H9 (cell line): ENCODE data around the gene OSBP2. TPM values are rescaled to one million over a fixed set of nuclear protein-coding genes. Genes with fewer than 3 reads are reported as not detected.

Source experiments
- DNase-seq: peaks from one replicate; pipeline ENCODE4 v3.0.0-alpha.2; 2017
- H2AFZ ChIP-seq: one replicate; pipeline ENCODE4 v1.6.1; 2013; ENCODE audit warnings: mild to moderate bottlenecking, low read length, control low read depth, moderate library complexity
- H2AK5ac ChIP-seq: 2 replicates; pipeline ENCODE4 v1.6.1; 2013; ENCODE audit warnings: low read length, control low read depth, mixed read lengths; ENCODE audit not compliant: insufficient read length
- H2BK120ac ChIP-seq: one replicate; pipeline ENCODE4 v1.6.1; 2013; ENCODE audit warnings: low read depth, mild to moderate bottlenecking, low read length, control low read depth, inconsistent platforms; ENCODE audit not compliant: poor library complexity, severe bottlenecking
- H2BK12ac ChIP-seq: 2 replicates; pipeline ENCODE4 v1.6.1; 2013; ENCODE audit warnings: low read length, control low read depth, mixed read lengths, low read depth; ENCODE audit not compliant: insufficient read length
- H2BK15ac ChIP-seq: 2 replicates; pipeline ENCODE4 v1.6.1; 2013; ENCODE audit warnings: low read depth, low read length, control low read depth
- H2BK20ac ChIP-seq: one replicate; pipeline ENCODE4 v1.6.1; 2013; ENCODE audit warnings: low read depth, mild to moderate bottlenecking, low read length, control low read depth, inconsistent platforms; ENCODE audit not compliant: poor library complexity, severe bottlenecking
- H2BK5ac ChIP-seq: 2 replicates; pipeline ENCODE4 v1.6.1; 2013; ENCODE audit warnings: low read length, control low read depth, mixed read lengths; ENCODE audit not compliant: insufficient read length
- H3K14ac ChIP-seq: 2 replicates; pipeline ENCODE4 v1.6.1; 2013; ENCODE audit warnings: low read length, control low read depth; ENCODE audit not compliant: insufficient read depth
- H3K18ac ChIP-seq: 2 replicates; pipeline ENCODE4 v1.6.1; 2013; ENCODE audit warnings: low read depth, mild to moderate bottlenecking, mixed read lengths, low read length, control low read depth; ENCODE audit not compliant: insufficient read length
- H3K23ac ChIP-seq: 2 replicates; pipeline ENCODE4 v1.6.1; 2013; ENCODE audit warnings: low read length, control low read depth, mixed read lengths, low read depth; ENCODE audit not compliant: insufficient read length
- H3K23me2 ChIP-seq: 2 replicates; pipeline ENCODE4 v1.6.1; 2013; ENCODE audit warnings: low read depth, mild to moderate bottlenecking, mixed read lengths, low read length, control low read depth; ENCODE audit not compliant: insufficient read length, poor library complexity, severe bottlenecking
- H3K27ac ChIP-seq: 2 replicates; pipeline ENCODE4 v1.5.1; 2013; ENCODE audit warnings: low read length, control low read depth, mixed read lengths, low read depth; ENCODE audit not compliant: insufficient read length
- H3K27me3 ChIP-seq: 2 replicates; pipeline ENCODE4 v1.6.1; 2013; ENCODE audit warnings: low read length, control low read depth, inconsistent platforms; ENCODE audit not compliant: insufficient read depth
- H3K4ac ChIP-seq: 2 replicates; pipeline ENCODE4 v1.6.1; 2013; ENCODE audit warnings: low read depth, mild to moderate bottlenecking, control low read depth, inconsistent platforms, low read length, moderate library complexity
- H3K4me1 ChIP-seq: 2 replicates; pipeline ENCODE4 v1.6.1; 2013; ENCODE audit warnings: low read length, control low read depth, inconsistent platforms; ENCODE audit not compliant: insufficient read depth
- H3K4me2 ChIP-seq: 2 replicates; pipeline ENCODE4 v1.6.1; 2013; ENCODE audit warnings: low read length, control low read depth, mixed read lengths; ENCODE audit not compliant: insufficient read length, insufficient read depth
- H3K56ac ChIP-seq: 2 replicates; pipeline ENCODE4 v1.6.1; 2013; ENCODE audit warnings: low read depth, mild to moderate bottlenecking, mixed read lengths, low read length, control low read depth; ENCODE audit not compliant: insufficient read length
- H3K79me1 ChIP-seq: 2 replicates; pipeline ENCODE4 v1.6.1; 2013; ENCODE audit warnings: low read depth, mild to moderate bottlenecking, moderate library complexity, low read length, control low read depth, inconsistent platforms; ENCODE audit not compliant: insufficient read depth, poor library complexity, severe bottlenecking
- H3K79me2 ChIP-seq: 2 replicates; pipeline ENCODE4 v1.6.1; 2013; ENCODE audit warnings: low read length, control low read depth, inconsistent platforms; ENCODE audit not compliant: insufficient read depth
- H3K9ac ChIP-seq: 2 replicates; pipeline ENCODE4 v1.6.1; 2013; ENCODE audit warnings: low read length, control low read depth, mixed read lengths; ENCODE audit not compliant: insufficient read length; ENCODE audit errors: extremely low read depth
- H3K9me3 ChIP-seq: one replicate; pipeline ENCODE4 v1.6.1; 2013; ENCODE audit warnings: low read depth, low read length, inconsistent platforms; ENCODE audit not compliant: control insufficient read depth
- H3T11ph ChIP-seq: one replicate; pipeline ENCODE4 v1.6.1; 2013; ENCODE audit warnings: mild to moderate bottlenecking, low read length, control low read depth, inconsistent platforms
- H4K20me1 ChIP-seq: one replicate; pipeline ENCODE4 v1.6.1; 2013; ENCODE audit not compliant: control insufficient read depth, insufficient read length, insufficient read depth
- H4K5ac ChIP-seq: 2 replicates; pipeline ENCODE4 v1.6.1; 2013; ENCODE audit warnings: low read depth, mild to moderate bottlenecking, mixed read lengths, low read length, control low read depth; ENCODE audit not compliant: insufficient read length
- H4K8ac ChIP-seq: replicated peaks from 2 replicates; pipeline ENCODE4 v1.6.1; 2013; ENCODE audit warnings: low read length, control low read depth, mixed read lengths, low read depth; ENCODE audit not compliant: insufficient read length
- H4K91ac ChIP-seq: 2 replicates; pipeline ENCODE4 v1.6.1; 2013; ENCODE audit warnings: low read depth, mild to moderate bottlenecking, moderate library complexity, mixed read lengths, low read length, control low read depth; ENCODE audit not compliant: insufficient read length
- H3K27ac Mint-ChIP-seq, 3 experiments: 2 replicates in 2 of 3; 3 replicates in 1 of 3; pipeline ENCODE4 v1.8.0; 2020 to 2021; ENCODE audit warnings: mixed read lengths in 3 of 3, mild to moderate bottlenecking in 1 of 3, moderate library complexity in 1 of 3
- H3K27me3 Mint-ChIP-seq: 2 replicates; pipeline ENCODE4 v1.8.0; 2021; ENCODE audit warnings: low read depth, mild to moderate bottlenecking, moderate library complexity, mixed read lengths
- H3K36me3 Mint-ChIP-seq, 3 experiments: 2 replicates in 2 of 3; 3 replicates in 1 of 3; pipeline ENCODE4 v1.8.0; 2020 to 2021; ENCODE audit warnings: low read depth in 3 of 3, mixed read lengths in 3 of 3; ENCODE audit not compliant: insufficient read depth in 1 of 3
- H3K4me1 Mint-ChIP-seq, 2 experiments: 2 replicates each; pipeline ENCODE4 v1.8.0; 2020; ENCODE audit warnings: mixed read lengths in 2 of 2
- H3K4me3 Mint-ChIP-seq, 2 experiments: 2 replicates in 1 of 2; 3 replicates in 1 of 2; pipeline ENCODE4 v1.8.0; 2020 to 2021; ENCODE audit warnings: mild to moderate bottlenecking in 2 of 2, mixed read lengths in 2 of 2, moderate library complexity in 1 of 2
- H3K9me3 Mint-ChIP-seq, 2 experiments: 2 replicates in 1 of 2; 3 replicates in 1 of 2; pipeline ENCODE4 v1.8.0; 2020; ENCODE audit warnings: mild to moderate bottlenecking in 2 of 2, mixed read lengths in 2 of 2, moderate library complexity in 1 of 2
- CTCF ChIP-seq: fragments of 200-600 bp; sonication (generic); conservative IDR thresholded peaks from 3 replicates; pipeline ENCODE4 v1.8.0; 2021; ENCODE audit warnings: antibody characterized with exemption, mild to moderate bottlenecking
- WGBS: extraction: QIAGEN DNeasy Blood & Tissue Kit; methylation state at CpG from one replicate; pipeline ENCODE4 v1.1.7; 2013; ENCODE audit warnings: missing lambda C conversion rate, low lambda C conversion rate, mixed read lengths; ENCODE audit not compliant: insufficient read length; ENCODE audit errors: extremely low coverage; 5-methylcytosine and 5-hydroxymethylcytosine counted together
- total RNA-seq: library from RNA; stranded (reverse); gene quantifications from 2 replicates; pipeline ENCODE4 v1.2.1, GENCODE V29; 2021

Gene OSBP2
- total RNA-seq, 1 experiment from 2014 or later: 3.4 TPM

- H3K23me2 ChIP-seq: no peaks in the 10 kb centered on the region
- no peaks in the 10 kb centered on the region for H3K27me3 Mint-ChIP-seq
These were observed 248.7 kb downstream of the OSBP2 start for GRCh38 chr22:30943368-30943767.

More at GRCh38 chr22:30943368-30943767, 248.7 kb downstream of the OSBP2 start:
- Histone ChIP-seq H3K27ac (no peak overlapping the region), H2BK20ac (no peak overlapping the region), H4K91ac (no peak overlapping the region), H4K20me1 (no peaks in the 10 kb centered on the region), H3K4me2 (no peak overlapping the region), H3K9me3 (no peaks in the 10 kb centered on the region), H3K23ac (no peak overlapping the region), H3K79me1 (no peaks in the 10 kb centered on the region), H3K79me2 (no peaks in the 10 kb centered on the region), H2BK5ac (no peak overlapping the region), H3K4ac (no peak overlapping the region), H3K18ac (no peak overlapping the region), H2AK5ac (no peak overlapping the region), H3K9ac (no peak overlapping the region), H2BK120ac (no peak overlapping the region), H2AFZ (no peak overlapping the region), H3K14ac (no peak overlapping the region), H2BK12ac (no peak overlapping the region), H3K56ac (no peak overlapping the region), H4K5ac (no peak overlapping the region), H4K8ac (no peak overlapping the region), H3T11ph (no peak overlapping the region), H3K27me3 (no peaks in the 10 kb centered on the region), H3K4me1 (no peaks in the 10 kb centered on the region), H2BK15ac (no peak overlapping the region)
- H3K27ac Mint-ChIP-seq: no peak overlapping the region
- no peak overlapping the region for H3K4me3 Mint-ChIP-seq
- H3K9me3 Mint-ChIP-seq: no peaks in the 10 kb centered on the region
- peaks cover 60 to 83% (median 77%) of the 10 kb centered on the region in 3 experiments for H3K36me3 Mint-ChIP-seq
- WGBS: no CpG with 5 or more reads among the region's 3 CpGs
- H3K4me1 Mint-ChIP-seq: no peaks in the 10 kb centered on the region
- no peak for DNase-seq
- TF ChIP-seq CTCF: no peak
